Left ventricle myocardium inferior (tissue), 1 donor: Measurements from ENCODE around the gene CACNA1I. TPM values are rescaled to one million over a fixed set of nuclear protein-coding genes. Genes with fewer than 3 reads are reported as not detected.

Experiments
- DNase-seq: peaks from one replicate; pipeline ENCODE4 v3.0.0-alpha.2; 2020
- H3K27ac ChIP-seq: fragments of 200-600 bp; replicated peaks from 2 replicates; pipeline ENCODE4 v1.8.0; 2021
- H3K27me3 ChIP-seq: fragments of 200-600 bp; 2 replicates; pipeline ENCODE4 v1.8.0; 2021; ENCODE audit warnings: low read depth
- H3K36me3 ChIP-seq: fragments of 200-600 bp; 2 replicates; pipeline ENCODE4 v1.8.0; 2021
- H3K4me1 ChIP-seq: fragments of 200-600 bp; 2 replicates; pipeline ENCODE4 v1.8.0; 2021
- H3K4me3 ChIP-seq: fragments of 200-600 bp; 2 replicates; pipeline ENCODE4 v1.8.0; 2021; ENCODE audit warnings: mild to moderate bottlenecking, moderate library complexity
- H3K9me3 ChIP-seq: fragments of 200-600 bp; replicated peaks from 2 replicates; pipeline ENCODE4 v1.8.0; 2021
- CTCF ChIP-seq: fragments of 200-600 bp; IDR thresholded peaks from 2 replicates; pipeline ENCODE4 v1.8.0; 2021; ENCODE audit warnings: antibody characterized with exemption, mild to moderate bottlenecking, borderline replicate concordance
- intact Hi-C: fragments of 100-400 bp; cut with micrococcal nuclease; formaldehyde crosslinking; loops from one replicate; pipeline ENCODE4 v1.11.0; 2022
- total RNA-seq: library from RNA; stranded (reverse); fragmentation: NEBNext Ultra II Directional; extraction: Animal tissue kit (Norgen Biotek cat#: 25700); gene quantifications from one replicate; pipeline ENCODE4 v1.2.1, GENCODE V29; 2021
- donor health status: DM: no; HTN: yes; CAD: no; lungs with severe emphysema.

The CACNA1I gene
- total RNA-seq, 1 donor from 2014 or later = 0.05 TPM

GRCh38 chr22:39623603-39624500, 53.3 kb downstream of the CACNA1I start:
- no peak for TF ChIP-seq CTCF
- Histone ChIP-seq H3K27ac (no peak overlapping the region), H3K36me3 (no peaks in the 10 kb centered on the region), H3K9me3 (no peaks in the 10 kb centered on the region), H3K4me1 (no peaks in the 10 kb centered on the region), H3K4me3 (no peak overlapping the region), H3K27me3 (peaks cover 97% of the 10 kb centered on the region)
- DNase-seq = no peak
- intact Hi-C loops = no loop called here

- Histone ChIP-seq H3K4me3 (no peak overlapping the region), H3K27ac (no peak overlapping the region), H3K36me3 (no peaks in the 10 kb centered on the region), H3K4me1 (no peaks in the 10 kb centered on the region), H3K27me3 (peaks cover 97% of the 10 kb centered on the region), H3K9me3 (no peaks in the 10 kb centered on the region)
- intact Hi-C loops = no loop called here
- no peak for DNase-seq
- no peak for TF ChIP-seq CTCF
These were observed 53.9 kb downstream of the CACNA1I start for GRCh38 chr22:39624501-39624821.

GRCh38 chr22:39625569-39626537, 55.3 kb downstream of the CACNA1I start:
- DNase-seq = no peak
- Histone ChIP-seq H3K27ac (no peak overlapping the region), H3K4me3 (no peak overlapping the region), H3K4me1 (no peaks in the 10 kb centered on the region), H3K27me3 (peaks cover 100% of the 10 kb centered on the region), H3K36me3 (no peaks in the 10 kb centered on the region), H3K9me3 (no peaks in the 10 kb centered on the region)
- intact Hi-C loops = no loop called here
- TF ChIP-seq CTCF = no peak

- H3K36me3 ChIP-seq = no peaks in the 10 kb centered on the region
- H3K27ac ChIP-seq = no peak overlapping the region
- H3K9me3 ChIP-seq = no peaks in the 10 kb centered on the region
- TF ChIP-seq CTCF = no peak
- no peak for DNase-seq
- peaks cover 100% of the 10 kb centered on the region for H3K27me3 ChIP-seq
- intact Hi-C loops = no loop called here
- H3K4me3 ChIP-seq = no peak overlapping the region
- H3K4me1 ChIP-seq = no peaks in the 10 kb centered on the region
These were observed 56.7 kb downstream of the CACNA1I start for GRCh38 chr22:39627208-39627607.

GRCh38 chr22:39627865-39628562, 57.5 kb downstream of the CACNA1I start:
- TF ChIP-seq CTCF = no peak
- Histone ChIP-seq H3K36me3 (no peaks in the 10 kb centered on the region), H3K27me3 (peaks cover 100% of the 10 kb centered on the region), H3K27ac (no peak overlapping the region), H3K4me3 (no peak overlapping the region), H3K4me1 (no peaks in the 10 kb centered on the region), H3K9me3 (no peaks in the 10 kb centered on the region)
- no peak for DNase-seq
- intact Hi-C loops = no loop called here
